Measurements from ENCODE around the gene RIOK1. TPM values are rescaled to one million over a fixed set of nuclear protein-coding genes. Genes with fewer than 3 reads are reported as not detected.
"Not testable (repeated sequence)": the region's sequence is repeated elsewhere in the genome, so short reads cannot be mapped to it uniquely, and the experiment has no call there.

Gene RIOK1
- total RNA-seq, 1 donor: 16.8 TPM

- DNase-seq (ENCODE audit: low read depth): no peak
- H3K4me3 ChIP-seq (ENCODE audit: low read depth, low read length): no peak overlapping the region
- no peak for TF ChIP-seq CTCF (IDR thresholded peaks at IDR 0.05; ENCODE audit: insufficient read depth, low read length)
These were observed 57.2 kb downstream of the RIOK1 start for GRCh38 chr6:7446619-7447325.

GRCh38 chr6:7448232-7448631, 58.6 kb downstream of the RIOK1 start:
- no peak for TF ChIP-seq CTCF (IDR thresholded peaks at IDR 0.05; ENCODE audit: insufficient read depth, low read length)
- no peak for DNase-seq (ENCODE audit: low read depth)
- H3K4me3 ChIP-seq (ENCODE audit: low read depth, low read length): no peak overlapping the region

- no peak for TF ChIP-seq CTCF (IDR thresholded peaks at IDR 0.05; ENCODE audit: insufficient read depth, low read length)
- no peak overlapping the region for H3K4me3 ChIP-seq (ENCODE audit: low read depth, low read length)
- no peak for DNase-seq (ENCODE audit: low read depth)
These were observed 59.4 kb downstream of the RIOK1 start for GRCh38 chr6:7449018-7449417.

GRCh38 chr6:7451326-7451725, 61.7 kb downstream of the RIOK1 start:
- H3K4me3 ChIP-seq (ENCODE audit: low read depth, low read length): no peak overlapping the region

GRCh38 chr6:7452898-7453297, 63.3 kb downstream of the RIOK1 start:
- TF ChIP-seq CTCF (IDR thresholded peaks at IDR 0.05; ENCODE audit: insufficient read depth, low read length): no peak
- H3K4me3 ChIP-seq (ENCODE audit: low read depth, low read length): no peak overlapping the region

More at GRCh38 chr6:7451326-7451725, 61.7 kb downstream of the RIOK1 start:
- DNase-seq (ENCODE audit: low read depth): no peak
- no peak for TF ChIP-seq CTCF (IDR thresholded peaks at IDR 0.05; ENCODE audit: insufficient read depth, low read length)

GRCh38 chr6:7454696-7455358, 65.2 kb downstream of the RIOK1 start:
- H3K4me3 ChIP-seq (ENCODE audit: low read depth, low read length): no peak overlapping the region
- TF ChIP-seq CTCF (IDR thresholded peaks at IDR 0.05; ENCODE audit: insufficient read depth, low read length): no peak
- no peak for DNase-seq (ENCODE audit: low read depth)

More at GRCh38 chr6:7452898-7453297, 63.3 kb downstream of the RIOK1 start:
- DNase-seq (ENCODE audit: low read depth): no peak

GRCh38 chr6:7456302-7456701, 66.7 kb downstream of the RIOK1 start:
- DNase-seq (ENCODE audit: low read depth): not testable (repeated sequence)

More at GRCh38 chr6:7456302-7456701, 66.7 kb downstream of the RIOK1 start:
- H3K4me3 ChIP-seq (ENCODE audit: low read depth, low read length): not testable (repeated sequence)
